OCI-LY7 (cell line): ENCODE results near the gene C16orf82.

Experiments used
- EZH2phosphoT487 ChIP-seq: fragments of 200-600 bp; sonication (generic); IDR thresholded peaks from 2 replicates; pipeline ENCODE4 v1.6.1; 2018; ENCODE audit warnings: low read depth, borderline replicate concordance, mild to moderate bottlenecking, mixed run types, antibody characterized with exemption, low read length, moderate library complexity, mixed read lengths
- TF ChIP-seq, protein P1 (sequence below): fragments of 200-600 bp; sonication (generic); conservative IDR thresholded peaks from 2 replicates; pipeline ENCODE4 v1.5.1; 2014; ENCODE audit warnings: mild to moderate bottlenecking, antibody characterized with exemption, low read length, moderate library complexity, mixed read lengths

GRCh38 chr16:27020031-27020430 lies 46.7 kb upstream of the C16orf82 start:
- TF ChIP-seq, protein P1, sequence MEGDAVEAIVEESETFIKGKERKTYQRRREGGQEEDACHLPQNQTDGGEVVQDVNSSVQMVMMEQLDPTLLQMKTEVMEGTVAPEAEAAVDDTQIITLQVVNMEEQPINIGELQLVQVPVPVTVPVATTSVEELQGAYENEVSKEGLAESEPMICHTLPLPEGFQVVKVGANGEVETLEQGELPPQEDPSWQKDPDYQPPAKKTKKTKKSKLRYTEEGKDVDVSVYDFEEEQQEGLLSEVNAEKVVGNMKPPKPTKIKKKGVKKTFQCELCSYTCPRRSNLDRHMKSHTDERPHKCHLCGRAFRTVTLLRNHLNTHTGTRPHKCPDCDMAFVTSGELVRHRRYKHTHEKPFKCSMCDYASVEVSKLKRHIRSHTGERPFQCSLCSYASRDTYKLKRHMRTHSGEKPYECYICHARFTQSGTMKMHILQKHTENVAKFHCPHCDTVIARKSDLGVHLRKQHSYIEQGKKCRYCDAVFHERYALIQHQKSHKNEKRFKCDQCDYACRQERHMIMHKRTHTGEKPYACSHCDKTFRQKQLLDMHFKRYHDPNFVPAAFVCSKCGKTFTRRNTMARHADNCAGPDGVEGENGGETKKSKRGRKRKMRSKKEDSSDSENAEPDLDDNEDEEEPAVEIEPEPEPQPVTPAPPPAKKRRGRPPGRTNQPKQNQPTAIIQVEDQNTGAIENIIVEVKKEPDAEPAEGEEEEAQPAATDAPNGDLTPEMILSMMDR: no peak
- TF ChIP-seq EZH2phosphoT487: no peak
